Amniotic stem cell (primary cell): Measurements from ENCODE around the gene UTS2R.
"Not testable (repeated sequence)": the region's sequence is repeated elsewhere in the genome, so short reads cannot be mapped to it uniquely, and the experiment has no call there.

Experiments
- DNase-seq: peaks from one replicate; lab custom pipeline; 2025; lab: John Stamatoyannopoulos, UW

UTS2R gene

GRCh38 chr17:82375359-82376041 is 3.9 kb downstream of the UTS2R start:
- no peak for DNase-seq

DNA sequence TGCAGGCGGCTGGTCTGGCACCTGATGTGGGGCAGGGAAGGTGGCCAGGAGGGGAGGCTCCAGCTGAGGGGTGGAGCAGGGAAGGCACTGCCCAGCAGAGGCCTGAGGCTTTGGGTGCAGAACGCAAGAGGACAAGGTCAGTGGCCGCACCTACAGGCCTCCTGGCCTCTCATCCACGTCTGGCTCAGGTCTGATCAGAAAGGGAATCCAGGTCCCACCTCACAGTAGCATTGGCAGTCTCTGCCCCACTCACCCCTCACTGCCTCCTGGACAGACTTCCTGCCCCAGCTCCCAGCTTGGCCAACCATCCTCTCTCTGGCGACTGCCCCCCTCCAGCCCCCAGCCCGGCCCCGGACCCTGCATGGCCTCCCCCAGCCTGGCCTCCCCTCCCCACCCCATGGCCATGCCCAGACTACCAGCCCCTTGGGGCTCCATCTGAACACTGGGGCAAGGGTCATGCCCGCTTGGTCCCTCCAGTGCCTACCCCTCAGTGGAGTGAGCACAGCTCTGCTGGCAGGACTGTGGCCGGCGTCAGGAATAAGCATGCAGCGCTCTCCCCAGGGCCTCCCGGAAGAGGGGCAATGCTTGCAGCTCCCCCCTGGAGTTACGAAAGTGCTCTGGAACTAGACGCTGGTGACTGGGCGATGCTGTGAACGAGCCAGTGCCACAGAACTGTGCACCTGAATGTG is 4.6 kb downstream of the UTS2R start:
- no peak for DNase-seq

GRCh38 chr17:82377294-82377693 is 5.7 kb downstream of the UTS2R start:
- DNase-seq = not testable (repeated sequence)

DNA sequence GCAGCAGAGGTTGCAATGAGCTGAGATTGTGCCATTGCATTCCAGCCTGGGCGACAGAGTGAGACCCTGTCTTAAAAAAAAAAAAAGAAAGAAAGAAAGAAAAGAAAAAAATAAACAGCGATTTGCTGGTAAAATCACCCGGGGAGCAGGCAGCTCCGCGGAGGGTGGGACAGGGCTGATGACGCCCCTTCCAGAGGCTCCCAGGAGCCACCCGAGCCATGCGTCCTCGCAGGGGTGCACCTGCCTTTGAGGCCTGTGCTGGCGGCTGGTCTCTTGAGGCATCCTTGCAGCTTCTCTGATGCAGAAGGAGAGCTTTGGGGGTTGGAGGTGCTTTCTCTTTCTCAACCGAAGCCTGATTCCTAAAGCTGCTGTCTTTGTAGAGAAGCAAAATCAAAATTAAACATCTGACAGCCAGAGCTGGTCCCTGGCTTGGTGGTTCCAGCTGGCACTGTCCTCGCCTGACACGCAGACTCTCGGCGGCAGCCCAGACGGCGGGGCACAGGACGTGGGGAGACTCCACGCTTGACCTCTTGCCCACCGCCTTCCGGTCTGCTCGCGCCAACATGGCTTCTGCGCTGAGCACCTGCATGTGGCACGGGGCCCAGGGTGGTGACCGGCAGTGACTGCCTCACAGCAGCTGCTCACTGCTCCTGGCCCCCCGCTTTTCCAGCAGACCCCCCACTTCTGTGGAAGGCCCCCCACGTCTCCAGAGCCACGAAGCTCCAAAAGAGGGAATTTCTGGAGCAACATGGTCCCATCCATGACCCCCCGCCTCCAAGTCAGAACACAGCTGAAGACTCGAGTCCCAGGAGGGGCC is 6.6 kb downstream of the UTS2R start:
- no peak for DNase-seq

- DNase-seq = no peak
Observed at GRCh38 chr17:82378741-82379021, 7.1 kb downstream of the UTS2R start.

DNA sequence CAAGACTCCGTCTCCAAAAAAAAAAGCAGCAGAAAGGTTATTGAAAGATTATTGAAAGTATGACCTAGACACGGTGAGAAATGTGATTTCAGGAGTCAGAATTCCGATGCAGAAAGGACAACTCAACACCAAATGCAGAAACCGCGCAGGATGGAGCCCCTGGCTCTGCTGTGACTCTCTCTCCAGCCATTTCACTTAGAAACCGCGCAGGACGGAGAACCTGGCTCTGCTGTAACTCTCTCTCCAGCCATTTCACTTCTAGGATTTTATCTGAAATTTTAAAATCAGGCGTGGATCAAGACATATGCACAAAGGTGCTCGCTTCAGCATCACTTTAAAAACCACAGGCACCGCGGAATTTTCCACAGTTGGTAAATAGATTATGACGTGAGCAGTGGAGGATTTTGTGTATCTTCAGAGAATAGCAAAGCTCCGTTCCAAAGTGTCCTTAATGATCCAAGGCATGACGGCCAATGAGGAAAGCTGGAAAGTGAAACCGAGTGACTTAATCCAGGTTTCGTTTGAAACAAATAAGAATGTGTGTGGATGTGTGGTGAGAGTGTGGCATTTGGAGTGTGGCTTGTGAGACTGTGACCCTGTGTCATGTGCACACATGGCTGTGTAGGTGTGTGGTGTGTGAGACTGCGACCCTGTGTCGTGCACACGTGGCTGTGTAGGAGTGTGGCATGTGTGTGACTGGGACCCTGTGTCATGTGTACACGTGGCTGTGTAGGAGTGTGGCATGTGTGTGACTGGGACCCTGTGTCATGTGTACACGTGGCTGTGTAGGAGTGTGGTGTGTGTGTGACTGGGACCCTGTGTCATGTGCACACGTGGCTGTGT is 9.5 kb downstream of the UTS2R start:
- DNase-seq = no peak

DNA sequence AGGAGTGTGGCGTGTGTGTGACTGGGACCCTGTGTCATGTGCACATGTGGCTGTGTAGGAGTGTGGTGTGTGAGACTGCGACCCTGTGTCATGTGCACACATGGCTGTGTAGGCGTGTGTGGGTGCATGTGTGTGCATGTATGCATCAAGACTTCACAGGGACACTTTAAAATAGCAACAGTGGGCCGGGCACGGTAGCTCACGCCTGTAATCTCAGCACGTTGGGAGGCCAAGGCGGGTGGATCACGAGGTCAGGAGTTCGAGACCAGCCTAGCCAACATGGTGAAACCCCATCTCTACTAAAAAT is 10.1 kb downstream of the UTS2R start:
- not testable (repeated sequence) for DNase-seq

DNA sequence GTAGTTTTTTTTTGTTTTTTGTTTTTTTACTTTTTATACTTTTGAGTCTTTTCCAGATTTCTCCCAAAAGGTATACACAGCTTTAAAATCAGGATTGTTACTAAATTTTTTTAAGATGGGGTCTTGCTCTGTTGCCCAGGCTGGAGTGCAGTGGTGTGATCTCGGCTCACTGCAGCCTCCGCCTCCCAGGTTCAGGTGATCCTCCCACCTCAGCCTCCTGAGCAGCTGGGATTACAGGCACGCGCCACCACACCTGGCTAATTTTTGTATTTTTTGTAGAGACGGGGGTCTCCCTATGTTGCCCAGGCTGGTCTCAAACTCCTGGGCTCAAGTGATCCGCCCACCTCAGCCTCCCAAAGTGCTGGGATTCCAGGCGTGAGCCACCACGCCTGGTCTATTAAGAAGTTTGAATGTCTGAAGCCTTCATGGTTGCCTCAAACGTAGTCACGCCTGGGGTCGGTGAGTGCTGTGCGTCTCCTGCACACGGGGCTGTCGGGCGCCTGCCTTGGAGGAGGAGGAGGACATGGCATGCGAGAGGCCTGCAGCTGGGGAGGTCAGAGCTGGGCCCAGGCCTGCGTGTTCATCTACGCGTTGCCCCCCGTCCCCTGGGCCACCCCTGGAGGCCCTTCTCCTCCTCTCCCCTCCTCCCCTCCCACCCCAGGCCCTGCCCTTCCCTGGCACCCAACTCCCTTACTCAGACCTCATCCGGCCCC is 10.8 kb downstream of the UTS2R start:
- not testable (repeated sequence) for DNase-seq

DNA sequence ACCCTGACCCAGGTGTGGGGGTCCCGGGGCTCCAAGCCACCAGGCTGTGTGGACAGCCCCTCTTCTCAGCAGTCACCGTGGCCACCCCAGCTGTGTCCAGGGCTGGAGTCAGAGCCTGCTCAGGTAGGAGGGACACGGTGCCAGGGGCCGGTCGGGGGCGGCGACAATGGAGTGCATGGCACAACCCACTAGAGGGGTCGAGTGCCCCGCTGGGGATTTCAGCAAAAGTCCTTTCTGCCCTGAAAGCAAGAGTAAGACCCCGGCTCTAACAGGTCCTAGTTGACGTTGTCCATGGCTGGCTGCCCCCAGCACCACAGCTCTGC is 11.3 kb downstream of the UTS2R start:
- no peak for DNase-seq

GRCh38 chr17:82383411-82383810 is 11.8 kb downstream of the UTS2R start:
- DNase-seq = no peak

DNA sequence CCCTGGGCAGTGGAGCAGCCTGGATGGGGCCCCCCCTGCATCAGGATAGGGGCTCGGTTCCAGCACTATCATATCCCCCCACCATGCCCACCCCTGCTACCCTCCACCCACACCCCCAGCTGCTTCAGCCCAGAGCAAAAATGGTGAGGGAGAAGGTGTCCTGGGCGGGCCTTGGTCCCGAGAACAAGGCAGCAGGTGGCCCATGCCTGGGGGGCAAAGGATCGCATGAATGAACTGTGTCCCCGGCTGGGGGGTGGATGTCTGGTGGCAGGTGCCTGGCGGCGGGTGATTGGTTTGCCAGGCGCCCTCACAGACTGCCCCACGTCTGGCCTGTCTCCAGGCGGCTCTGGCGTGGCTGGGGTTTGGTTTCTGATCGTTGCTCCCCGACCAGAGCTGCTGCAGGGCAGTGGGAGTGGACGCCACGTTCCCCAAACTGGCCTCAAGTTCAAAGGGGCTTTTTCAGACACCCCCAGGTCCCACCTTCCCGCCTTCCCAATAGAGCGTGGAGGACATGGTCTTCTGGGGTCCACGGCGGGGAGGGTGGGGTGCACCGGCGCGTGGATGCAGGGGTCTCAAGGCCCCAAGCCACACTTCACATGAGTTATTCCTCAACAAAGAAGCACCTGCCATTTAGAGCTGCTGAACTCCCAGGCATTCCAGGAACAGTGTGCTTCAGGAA is 12.6 kb downstream of the UTS2R start:
- no peak for DNase-seq

DNA sequence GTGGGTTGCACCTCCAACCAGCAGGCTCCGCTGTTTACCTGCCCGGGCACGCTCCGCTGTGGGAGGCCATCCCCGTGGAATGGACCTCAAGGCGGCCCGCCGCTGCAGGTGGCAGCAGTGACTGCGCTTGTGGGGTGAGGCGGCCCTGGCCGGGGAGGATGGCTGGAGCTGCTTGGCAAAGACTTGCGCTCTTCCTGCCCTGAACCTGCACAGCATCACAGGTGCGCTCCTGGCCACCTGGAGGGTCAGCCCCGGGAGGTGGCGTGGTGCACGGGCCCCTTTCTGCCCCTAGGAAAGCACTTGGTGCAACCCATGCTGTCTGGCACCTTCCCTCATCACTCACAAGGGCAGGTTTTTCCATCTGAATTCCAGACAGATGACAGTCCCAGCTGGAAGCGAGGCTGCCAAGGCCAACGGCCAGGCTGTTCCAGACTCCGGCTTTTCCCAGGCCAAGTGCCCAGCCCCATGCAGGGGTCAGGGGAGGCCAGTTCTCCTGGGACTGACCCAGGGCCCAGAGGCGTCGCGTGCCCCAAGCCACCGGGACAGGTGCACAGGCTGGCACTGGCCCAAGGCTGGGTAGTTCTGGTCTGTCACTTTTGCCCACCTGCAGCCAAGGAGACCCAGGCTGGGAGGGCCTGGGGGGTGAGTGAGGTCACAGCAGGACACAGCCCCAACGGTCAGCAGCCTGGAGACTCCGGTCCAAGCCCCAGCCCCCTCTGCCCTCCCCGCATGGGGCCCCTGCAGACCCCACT is 13.3 kb downstream of the UTS2R start:
- DNase-seq = no peak

GRCh38 chr17:82385559-82386254 is 14.1 kb downstream of the UTS2R start:
- no peak for DNase-seq

- DNase-seq = no peak
Observed at GRCh38 chr17:82386255-82386831, 14.8 kb downstream of the UTS2R start.

- DNase-seq = no peak
Observed at GRCh38 chr17:82386881-82387704, 15.5 kb downstream of the UTS2R start.

GRCh38 chr17:82387705-82388106 is 16.1 kb downstream of the UTS2R start:
- no peak for DNase-seq

DNA sequence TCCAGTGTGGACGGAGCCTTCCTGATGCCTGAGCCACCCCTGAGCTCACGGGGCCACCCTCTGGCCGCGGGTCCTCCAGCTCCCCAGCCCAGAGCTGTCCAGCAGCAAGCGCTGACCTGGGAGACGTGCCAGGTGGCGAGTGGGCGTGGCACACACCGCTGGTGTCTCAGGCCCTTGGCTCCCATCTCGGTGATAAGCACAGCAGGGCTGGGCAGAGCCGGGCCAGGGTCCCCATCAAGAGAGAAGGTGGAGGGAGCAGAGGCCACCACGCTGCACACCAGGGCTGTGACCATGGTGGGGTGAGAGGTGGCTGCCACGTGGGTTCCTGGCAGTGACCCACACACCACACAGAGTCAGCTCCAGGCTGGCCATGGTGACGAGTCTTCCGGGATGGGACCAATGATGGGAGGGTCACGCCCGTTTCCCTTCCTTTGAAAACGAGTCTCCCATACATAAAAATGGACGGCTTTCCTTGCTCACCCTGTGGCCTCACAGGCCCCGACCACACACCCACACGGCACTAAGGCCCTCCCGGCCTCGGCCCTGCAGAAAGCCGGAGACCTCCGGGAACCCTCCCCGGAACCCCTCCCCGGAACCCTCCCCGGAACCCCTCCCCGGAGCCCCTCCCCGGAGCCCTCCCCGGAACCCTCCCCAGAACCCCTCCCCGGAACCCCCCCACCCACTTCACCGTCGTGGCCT is 16.8 kb downstream of the UTS2R start:
- DNase-seq = no peak

DNA sequence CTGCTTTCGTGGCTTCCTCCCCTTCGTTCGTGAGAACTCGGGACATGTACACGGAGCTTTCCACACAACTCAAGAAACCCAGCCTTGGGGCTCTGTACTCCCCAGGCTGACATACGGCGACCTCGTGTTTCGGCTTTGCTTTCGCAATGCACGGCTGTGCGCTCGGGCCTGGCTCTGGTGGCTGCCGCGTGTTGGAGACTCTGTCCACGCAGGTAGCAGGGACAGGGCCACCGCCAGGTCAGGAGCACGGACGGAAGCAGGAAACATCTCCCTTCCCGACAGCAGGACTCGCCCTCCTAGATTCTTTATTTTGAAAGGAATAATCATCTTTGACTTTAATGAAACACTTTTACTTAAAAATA is 17.3 kb downstream of the UTS2R start:
- DNase-seq = no peak
